ENCODE data around the gene ALPG.
"Not testable (repeated sequence)": the region's sequence is repeated elsewhere in the genome, so short reads cannot be mapped to it uniquely, and the experiment has no call there.

The ALPG gene

GRCh38 chr2:232406556-232407310, at the start of gene ALPG:
TSS of gene ALPG (plus strand) at chr2:232406844. CDS start at chr2:232406895, 51 bp downstream.
- DNase-seq (ENCODE audit: low spot score): no peak

GRCh38 chr2:232361646-232362045, 45.0 kb upstream of the ALPG start:
- no peak for DNase-seq (ENCODE audit: low spot score)

- no peak for DNase-seq (ENCODE audit: low spot score)
Measured at GRCh38 chr2:232362174-232362900, 44.3 kb upstream of the ALPG start.

GRCh38 chr2:232363064-232363783, 43.4 kb upstream of the ALPG start:
- not testable (repeated sequence) for DNase-seq (ENCODE audit: low spot score)

GRCh38 chr2:232363784-232364615, 42.6 kb upstream of the ALPG start:
- no peak for DNase-seq (ENCODE audit: low spot score)

- DNase-seq (ENCODE audit: low spot score): not testable (repeated sequence)
Measured at GRCh38 chr2:232364806-232365594, 41.6 kb upstream of the ALPG start.

GRCh38 chr2:232365621-232366321, 40.9 kb upstream of the ALPG start:
- no peak for DNase-seq (ENCODE audit: low spot score)

GRCh38 chr2:232366461-232366860, 40.2 kb upstream of the ALPG start:
- not testable (repeated sequence) for DNase-seq (ENCODE audit: low spot score)

GRCh38 chr2:232367016-232367415, 39.6 kb upstream of the ALPG start:
- DNase-seq (ENCODE audit: low spot score): no peak

- no peak for DNase-seq (ENCODE audit: low spot score)
Measured at GRCh38 chr2:232367591-232368233, 38.9 kb upstream of the ALPG start.

GRCh38 chr2:232368311-232368731, 38.3 kb upstream of the ALPG start:
- DNase-seq (ENCODE audit: low spot score): no peak

GRCh38 chr2:232369126-232369951, 37.3 kb upstream of the ALPG start:
- no peak for DNase-seq (ENCODE audit: low spot score)

GRCh38 chr2:232370007-232370406, 36.6 kb upstream of the ALPG start:
- not testable (repeated sequence) for DNase-seq (ENCODE audit: low spot score)

GRCh38 chr2:232372231-232373208, 34.1 kb upstream of the ALPG start:
- no peak for DNase-seq (ENCODE audit: low spot score)

- DNase-seq (ENCODE audit: low spot score): no peak
Measured at GRCh38 chr2:232374356-232374755, 32.3 kb upstream of the ALPG start.

- no peak for DNase-seq (ENCODE audit: low spot score)
Measured at GRCh38 chr2:232375164-232375563, 31.5 kb upstream of the ALPG start.

GRCh38 chr2:232376260-232376659, 30.4 kb upstream of the ALPG start:
- DNase-seq (ENCODE audit: low spot score): no peak

- no peak for DNase-seq (ENCODE audit: low spot score)
Measured at GRCh38 chr2:232376713-232377112, 29.9 kb upstream of the ALPG start.

Measured in CD4-positive, alpha-beta T cell treated with Interleukin-6 at 100 ng/mL for 8 hours (primary cell).